Activated T-helper 1 cell treated with anti-CD3 and anti-CD28 coated beads, Interleukin-2, amount 50 U/mL, for 16 hours (primary cell): ENCODE measurements around the gene ANKRD44.

Experiments
- DNase-seq, 2 donors: peaks; one replicate each; pipeline ENCODE4 v3.0.0-alpha.2; 2020; ENCODE audit warnings: low read depth in 1 of 2, low spot score in 1 of 2

ANKRD44 gene

DNA sequence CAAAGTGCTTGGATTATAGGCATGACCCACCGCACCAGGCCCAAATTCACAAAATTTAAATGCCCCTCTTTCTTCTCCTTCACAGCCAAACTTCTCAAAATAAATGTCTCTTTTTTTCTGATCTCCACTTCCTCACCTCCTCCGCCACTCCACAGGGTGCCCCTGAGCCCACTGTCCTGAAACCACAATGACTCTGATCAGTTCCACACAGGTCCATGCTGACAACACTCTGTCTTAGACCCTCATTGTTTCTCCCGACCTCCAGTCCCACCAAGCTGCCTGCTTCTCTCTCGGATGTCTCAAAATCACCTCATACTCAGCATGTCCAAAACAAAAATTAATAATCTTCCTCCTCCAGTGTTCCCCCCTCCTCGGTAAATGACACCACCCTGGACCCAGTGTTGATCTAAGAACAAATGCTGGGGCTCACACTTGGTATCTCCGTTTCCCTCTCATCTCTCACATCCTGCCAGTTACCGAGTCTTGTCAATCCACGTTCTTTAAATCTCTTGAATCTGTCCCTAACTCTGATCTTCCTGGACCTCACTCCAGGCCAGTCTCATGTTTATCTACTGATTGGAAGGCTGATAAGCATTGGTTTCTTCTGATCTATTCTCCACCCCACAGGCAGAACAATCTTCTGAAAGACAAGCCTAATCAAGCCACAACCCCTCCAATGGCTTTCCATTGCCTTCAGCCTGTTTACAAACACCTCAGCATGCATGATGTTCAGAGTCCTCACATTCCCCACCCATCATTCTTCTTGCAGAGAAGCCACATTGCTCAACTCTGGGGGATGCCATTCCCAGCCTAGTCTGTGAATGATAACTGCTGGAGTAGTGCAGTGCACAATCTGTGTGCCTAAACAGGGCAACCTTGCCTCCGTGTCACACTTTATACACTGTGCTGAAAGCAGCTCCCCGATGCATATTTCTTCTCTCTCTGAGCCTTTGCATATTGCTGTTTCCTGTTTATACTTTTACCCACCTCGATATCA is 12.4 kb upstream of the ANKRD44 start:
- no peak for DNase-seq

DNA sequence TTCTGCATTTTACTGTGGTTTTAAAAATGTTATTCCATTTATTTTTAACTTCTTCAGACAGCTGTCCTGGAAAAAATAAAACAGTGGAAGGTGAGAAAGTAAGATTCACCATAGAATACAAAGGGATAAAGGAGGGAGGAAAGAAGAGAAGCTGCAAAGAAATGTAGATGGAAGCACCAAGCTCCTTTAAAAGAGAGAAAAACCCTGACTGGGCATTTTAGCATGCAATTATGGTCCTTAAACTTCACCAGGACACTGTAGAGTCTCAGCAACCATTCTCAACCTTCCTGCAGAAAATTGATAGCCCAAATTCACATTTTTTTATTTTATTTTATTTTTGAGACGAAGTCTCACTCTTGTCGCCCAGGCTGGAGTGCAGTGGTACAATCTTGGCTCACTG is 11.6 kb upstream of the ANKRD44 start:
- no peak for DNase-seq

DNA sequence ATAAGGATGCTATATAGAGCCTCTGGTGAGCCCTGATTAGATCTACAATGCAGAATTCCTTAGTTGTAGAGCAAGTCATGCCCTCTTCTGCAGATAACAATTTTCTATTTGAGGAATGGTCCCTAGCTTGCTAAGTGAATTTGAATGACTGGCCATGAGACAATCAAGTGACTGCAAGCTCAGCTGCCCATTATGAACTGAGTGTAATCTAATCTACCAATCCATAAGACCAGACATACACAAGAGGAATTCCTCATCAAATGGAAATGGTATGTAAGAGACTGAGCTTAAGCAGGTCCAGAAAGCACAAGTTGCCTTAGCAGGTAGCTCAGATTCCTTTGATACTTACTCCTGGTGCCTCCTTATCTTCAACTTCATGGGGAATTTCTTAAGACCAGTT is 4.8 kb upstream of the ANKRD44 start:
- no peak for DNase-seq

DNA sequence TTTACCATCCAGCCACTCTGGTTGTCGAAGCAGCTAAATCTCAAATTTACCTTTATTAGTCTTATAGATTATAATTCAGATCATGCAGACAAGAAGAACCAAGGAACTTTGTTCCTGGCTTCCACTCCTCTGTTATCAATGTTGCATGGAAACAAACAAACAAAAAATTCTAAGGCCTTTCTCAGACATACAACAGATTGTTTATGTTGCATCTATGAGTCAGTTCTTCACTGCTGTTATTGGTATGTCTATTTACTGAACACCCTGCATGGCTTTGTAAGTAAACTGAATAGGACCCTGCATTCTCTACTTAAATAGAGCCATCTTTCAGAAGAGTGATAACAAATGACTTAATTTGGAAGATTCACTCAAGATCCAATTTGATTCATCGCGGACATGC is 1.6 kb upstream of the ANKRD44 start:
- no peak for DNase-seq

DNA sequence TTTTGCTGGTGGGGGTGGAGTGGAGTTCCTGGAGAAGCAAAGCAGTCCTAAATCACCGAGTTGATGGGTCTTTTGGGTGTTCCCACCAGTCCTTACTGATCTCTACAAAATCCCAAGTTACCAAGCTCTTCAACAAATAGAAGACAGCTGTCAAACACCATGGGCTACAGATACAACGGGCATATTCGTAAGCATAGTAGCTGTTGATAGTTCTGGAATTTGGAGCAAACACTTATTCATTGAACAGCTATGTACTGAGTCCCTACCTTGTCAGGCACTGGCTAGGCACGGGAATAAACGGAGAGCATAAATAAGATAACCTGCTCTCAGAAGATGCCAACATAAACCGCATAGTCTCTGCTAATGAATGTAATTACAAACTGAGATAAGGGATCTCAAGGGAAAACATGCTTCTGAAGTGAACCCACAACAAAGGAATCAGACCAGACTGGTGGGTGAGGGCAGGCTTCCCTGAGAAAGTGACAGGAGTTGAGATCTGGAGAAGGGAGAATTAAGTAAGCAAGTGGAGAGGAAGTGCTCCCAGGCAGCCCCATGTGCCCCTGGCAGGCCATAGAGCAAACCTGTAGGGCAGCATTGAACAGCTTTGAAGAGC is 947 bp upstream of the ANKRD44 start:
- DNase-seq, result no peak

DNA sequence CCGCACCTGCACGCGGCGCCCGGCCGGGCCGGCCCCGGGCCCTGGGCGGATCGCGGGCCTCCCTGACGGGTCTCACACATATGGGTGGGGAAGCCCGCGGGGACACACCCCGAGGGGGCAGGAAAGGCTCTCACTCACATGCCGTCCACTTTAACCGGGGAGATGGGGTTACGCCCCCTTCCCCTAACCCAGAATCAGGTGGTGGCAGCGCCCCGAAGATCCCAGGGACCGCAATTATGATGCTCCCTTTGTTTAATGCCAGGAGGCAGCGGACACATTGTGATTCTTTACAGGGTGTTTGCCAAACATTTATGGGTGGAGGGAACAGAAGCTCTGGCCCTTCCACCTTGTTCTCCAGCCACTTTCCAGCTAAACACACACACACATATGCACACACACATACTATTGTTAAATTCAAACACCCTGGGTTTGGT is 424 bp upstream of the ANKRD44 start:
- DNase-seq, result no peak

DNA sequence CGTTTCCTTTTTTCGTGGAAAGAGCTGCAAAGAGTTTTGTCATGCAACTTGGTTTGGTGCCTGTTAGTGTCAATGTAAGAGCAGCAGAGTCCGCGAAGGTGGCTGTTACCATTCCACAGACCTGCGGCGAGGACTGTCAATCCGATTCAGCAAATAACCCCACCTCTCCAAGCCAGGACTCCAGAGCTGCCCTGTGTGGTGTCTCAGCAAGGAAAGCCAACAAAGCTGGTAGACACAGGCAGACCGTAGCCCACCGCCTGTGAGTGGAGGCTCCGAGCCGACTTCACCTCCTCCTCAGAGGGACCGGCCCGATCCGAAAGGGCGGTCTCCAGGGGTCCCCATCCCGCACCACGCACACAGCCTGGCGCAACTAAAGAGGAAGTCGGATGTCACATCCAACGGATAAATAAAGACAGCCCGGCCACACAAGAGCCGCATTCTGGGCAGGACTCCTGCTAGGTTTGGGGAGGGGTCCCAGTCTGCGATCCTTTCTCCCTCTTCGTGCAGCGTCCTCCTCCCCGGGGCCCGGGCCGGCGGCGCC is 819 bp downstream of the ANKRD44 start:
- DNase-seq, result peak; percentile 16 to 29

DNA sequence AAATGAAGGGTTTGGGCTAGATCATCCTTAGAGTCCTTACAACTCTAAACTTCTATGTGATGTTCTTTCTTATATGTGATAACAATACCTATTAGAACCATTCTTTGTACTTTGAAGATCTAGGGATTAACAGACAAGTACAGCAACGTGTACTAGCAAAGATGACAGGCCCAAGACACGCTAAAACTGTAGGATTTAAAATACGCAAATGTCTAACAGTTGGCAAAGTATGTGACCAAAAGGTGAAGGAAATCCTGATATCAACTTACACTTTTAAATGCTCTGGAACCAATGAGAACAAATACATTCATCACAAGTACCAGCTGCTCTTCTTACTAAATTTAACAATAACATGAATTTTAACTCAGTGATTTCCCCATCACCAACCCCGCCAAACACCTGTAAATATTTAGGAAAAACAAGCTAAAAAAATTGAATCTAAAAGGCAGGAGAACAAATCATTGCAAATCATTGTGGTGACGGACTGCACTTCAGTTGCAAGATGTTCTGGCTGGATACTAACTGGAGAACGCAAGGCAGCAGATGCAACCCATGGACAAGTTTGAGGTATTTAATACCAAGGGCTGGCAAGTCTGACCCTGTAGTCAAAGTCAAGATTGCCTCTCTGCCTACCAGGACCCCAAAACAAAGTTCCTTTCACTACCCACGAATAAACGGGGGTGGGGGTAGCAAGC is 1.4 kb downstream of the ANKRD44 start:
- DNase-seq, result no peak

DNA sequence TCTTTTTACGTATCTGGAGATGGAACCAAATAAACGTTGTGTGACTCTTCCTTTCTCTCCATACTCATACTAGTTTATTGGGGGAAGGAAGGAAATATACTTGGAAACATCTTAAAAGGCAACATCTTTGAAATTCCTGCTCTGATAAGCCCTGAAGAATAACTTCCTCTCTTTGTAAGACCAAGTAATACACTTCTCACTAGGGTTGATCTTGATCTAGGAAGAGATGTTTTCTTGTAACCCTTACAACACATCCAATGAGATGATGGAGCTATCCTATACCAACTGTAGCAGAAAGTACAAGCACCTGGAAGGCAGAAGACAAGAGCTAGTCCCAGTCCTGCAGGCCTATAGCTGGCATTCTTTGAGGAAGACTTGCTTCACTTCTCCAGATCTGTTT is 2.0 kb downstream of the ANKRD44 start:
- no peak for DNase-seq

DNA sequence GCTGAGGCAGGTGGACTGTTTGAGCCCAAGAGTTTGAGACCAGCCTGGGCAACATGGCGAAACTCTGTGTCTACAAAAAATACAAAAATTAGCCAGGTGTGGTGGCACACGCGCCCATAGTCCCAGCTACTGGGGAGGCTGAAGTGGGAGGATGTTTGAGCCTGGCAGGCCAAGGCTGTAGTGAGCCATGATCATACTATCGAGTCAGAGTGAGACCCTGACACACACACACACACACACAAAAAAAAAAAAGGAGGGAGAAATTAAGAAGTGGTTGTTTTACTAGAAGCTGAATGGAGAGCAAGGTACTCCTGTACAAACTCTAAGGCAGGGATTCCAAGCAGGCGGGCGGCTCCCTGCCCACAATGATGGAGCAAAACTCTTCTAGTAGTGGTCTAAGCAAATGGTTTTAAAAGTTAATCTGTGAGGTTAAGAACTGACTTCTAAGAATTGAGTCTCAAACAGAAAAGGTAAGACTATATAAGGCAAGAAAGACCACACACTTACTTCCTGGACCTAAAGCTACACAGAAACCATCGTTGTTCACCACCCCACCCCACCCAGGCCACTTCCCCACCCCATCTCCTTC is 2.6 kb downstream of the ANKRD44 start:
- no peak for DNase-seq

DNA sequence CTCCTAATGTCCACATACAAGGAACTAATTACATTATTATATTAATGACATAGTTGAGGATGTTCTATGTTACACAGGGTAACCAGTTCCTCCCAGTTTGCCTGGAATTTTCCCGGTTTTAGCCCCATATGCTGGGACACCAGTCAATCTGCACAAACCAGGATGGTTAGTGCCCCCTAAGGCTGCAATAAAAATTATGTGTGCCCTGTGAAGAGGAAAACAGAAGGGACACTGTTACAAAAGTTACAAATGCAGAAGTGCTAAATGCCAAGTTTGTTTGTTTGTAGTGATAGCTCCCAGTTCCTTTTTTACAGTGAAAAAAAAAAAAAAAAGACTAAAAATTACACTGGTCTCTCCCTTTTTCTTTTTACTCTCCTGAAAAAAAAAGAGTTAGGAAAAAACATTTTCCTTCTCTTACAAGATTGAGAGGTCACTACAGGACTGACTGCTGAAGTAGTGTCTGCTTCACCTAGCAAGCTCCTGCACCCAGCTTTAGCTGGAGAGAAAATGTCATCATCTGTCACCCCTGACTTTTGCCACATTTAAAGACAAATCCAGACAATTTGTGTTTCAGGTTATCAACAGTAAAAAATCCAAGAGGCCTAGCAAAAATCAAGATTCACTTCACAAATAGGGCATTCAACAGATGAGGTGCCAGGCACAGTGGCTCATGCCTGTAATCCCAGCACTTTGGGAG is 3.2 kb downstream of the ANKRD44 start:
- no peak for DNase-seq

DNA sequence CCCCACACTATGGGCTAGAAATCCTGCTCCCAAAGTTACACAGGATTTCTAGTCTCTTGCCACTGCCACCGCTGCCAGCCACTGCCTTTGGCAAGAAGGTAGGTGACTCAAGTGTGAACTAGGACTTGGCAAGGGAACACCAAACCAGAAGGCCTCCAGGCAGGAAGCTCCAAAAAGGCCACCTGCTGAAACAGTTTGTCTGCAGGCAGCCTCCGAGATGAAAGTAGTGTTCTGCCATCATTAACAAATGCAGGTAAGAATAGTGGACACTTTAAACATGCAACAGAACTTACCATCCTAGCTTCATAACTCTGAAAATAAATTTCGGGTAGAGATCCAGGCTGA is 3.9 kb downstream of the ANKRD44 start:
- no peak for DNase-seq

DNA sequence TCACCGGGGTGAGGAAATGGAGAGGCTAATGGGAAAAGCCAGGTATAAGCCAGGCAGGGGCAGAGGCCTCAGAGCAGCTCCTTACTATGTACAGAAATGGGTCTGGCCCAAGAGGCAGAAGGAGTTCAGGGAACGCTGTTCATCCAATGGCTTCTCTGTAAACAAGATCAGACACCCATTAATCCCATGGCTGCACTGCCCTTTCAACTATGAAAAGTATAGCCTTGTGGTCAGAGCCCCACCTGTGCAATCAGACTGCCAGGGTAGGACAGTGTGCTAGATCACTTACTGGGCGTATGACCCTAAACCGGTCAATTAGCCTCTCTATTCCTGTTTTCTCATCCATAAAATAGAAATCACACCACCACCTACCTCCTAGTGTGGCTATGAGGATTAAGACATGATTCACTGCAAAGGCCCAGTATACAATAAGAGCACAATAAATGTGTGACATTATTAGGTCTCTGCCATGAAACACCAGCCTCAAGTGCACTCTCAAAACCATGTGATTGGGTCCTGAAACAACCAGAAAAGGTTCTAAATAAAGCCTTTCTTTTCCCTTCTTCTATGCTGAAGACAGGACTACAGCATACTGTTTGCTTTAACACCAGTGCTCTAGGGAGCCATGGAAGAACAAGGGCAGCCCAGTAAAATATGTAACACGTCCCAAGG is 4.4 kb downstream of the ANKRD44 start:
- DNase-seq, result no peak

DNA sequence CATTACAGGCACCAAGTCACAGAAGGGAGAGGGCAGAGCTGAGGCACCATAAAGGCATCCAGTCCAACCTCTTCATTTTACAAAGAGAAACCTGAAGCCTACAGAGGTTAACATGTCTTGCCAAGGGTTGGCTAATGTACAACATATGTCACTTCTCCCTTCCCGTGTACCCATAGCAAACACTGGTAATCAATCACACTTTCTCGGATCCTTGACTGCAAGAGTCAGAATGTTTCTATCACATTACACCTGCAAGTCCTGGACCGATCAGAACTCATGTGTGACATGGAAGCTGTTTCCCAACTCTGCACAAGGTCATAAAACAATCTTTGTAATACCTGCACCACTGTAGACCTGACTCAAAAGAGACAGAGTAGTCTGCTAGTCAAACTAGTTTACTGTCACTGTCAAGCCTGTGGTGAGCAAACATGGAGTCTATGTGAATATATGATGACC is 6.0 kb downstream of the ANKRD44 start:
- DNase-seq, result no peak

DNA sequence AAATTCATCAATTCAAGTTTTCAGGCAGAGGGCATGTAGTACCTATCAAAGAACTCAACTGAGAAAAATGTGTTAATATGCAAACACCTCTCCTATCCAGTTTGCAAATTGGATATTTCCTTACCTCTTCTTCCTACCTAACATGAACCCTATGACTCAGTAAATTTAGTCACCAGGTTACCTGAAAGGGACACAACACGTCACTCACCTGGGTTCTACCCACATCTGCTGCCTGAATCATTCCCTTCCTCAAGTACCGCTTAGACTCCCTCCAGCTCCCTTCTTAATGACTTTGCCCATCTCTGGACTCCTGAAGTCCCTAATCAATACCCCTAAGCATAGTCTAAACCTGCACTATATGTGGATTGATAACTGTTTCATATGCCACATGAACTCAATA is 10.4 kb downstream of the ANKRD44 start:
- no peak for DNase-seq

DNA sequence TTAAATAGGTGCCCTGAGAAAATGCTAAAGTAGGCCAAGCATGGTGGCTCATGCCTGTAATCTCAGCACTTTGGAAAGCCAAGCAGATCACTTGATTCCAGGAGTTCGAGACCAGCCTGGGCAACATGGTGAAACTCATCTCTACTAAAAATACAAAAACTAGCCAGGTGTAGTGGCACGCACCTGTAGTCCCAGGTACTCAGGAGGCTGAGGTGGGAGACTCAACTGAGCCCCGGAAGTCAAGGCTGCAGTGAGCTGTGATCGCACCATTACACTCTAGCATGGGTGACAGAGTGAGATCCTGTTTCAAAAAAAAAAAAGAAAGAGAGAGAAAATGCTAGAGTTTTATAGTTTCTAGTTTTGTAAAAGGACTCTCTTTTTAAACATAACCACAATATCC is 12.0 kb downstream of the ANKRD44 start:
- DNase-seq, result no peak

DNA sequence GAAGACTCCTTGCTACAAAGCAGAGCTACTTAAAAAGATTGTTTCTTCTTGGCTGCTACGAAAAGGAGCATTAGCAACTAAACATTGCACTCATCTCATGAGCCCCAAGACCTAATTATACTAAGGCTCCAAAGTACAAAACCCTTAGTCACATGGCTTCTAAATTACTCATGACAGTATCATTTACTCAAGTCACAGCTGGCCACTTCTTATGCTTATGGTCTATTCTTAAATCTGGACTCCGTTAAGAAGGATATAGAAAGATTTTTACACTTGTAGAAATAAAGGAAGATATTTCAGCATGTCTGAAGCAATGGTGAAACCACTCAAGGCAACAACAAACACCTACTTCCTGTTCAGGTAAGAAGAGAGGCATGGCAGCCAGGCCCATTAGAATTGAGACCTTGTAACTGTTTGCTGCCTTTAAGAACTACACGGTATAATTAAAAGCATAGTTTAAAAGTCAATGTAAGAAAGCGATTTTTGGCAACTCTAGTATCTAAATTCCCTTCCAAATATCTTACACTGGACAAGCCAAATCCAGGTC is 12.7 kb downstream of the ANKRD44 start:
- DNase-seq, result no peak

DNA sequence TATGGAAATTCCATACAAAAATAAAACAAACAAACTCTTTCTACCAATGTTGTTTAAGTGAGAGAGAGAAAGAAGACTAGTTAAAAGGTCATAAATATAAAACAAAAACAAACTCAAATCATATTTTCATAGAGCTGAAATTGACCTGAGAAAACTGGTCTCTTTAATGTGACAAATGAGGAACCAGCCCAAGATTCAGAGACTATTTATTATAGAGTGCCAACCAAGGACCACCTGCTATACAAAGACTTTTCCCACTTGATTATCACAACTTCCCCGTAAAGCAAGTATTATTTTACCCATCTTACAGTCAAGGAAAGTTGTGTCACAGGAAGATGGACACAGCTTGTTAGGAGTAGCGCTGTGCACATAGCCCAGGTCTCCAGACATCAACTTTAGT is 13.3 kb downstream of the ANKRD44 start:
- DNase-seq, result no peak

DNA sequence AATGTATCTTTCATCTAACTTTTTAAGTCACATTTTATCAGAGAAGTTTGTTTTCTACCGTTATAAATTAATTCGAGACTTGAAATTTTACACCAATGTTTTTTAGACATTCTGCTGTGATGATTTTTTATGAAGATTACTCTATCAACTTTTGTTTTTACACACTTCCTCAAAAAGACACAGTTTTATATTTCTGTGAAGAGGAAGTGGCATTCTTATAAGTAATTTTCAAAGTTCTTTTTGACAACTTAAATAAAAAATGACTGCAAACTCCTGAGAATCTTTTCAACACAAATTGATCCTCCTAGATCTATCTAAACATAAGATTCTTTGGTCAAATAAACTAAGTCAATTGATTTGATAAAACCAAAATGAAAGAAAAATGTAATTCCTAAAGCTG is 13.7 kb downstream of the ANKRD44 start:
- no peak for DNase-seq

DNA sequence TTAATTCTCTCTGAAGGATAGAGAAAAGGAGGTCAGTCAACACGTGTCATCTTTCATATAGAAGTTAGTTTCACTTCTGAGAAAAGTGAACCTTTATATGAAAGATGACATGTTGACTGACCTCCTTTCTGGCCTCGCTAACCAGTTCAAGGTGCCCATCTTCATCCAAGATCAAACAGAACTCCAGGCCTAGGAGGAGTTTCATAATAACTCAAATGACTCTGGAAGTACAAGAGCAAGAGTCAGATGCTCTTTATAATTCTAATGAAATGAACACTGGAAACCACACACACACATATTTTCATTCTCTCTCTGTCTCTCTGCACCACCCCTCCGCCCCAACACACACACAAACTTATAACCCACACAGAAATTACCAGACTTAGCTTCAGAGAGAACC is 16.3 kb downstream of the ANKRD44 start:
- no peak for DNase-seq
